Gastroesophageal sphincter (tissue), 4 donors: ENCODE measurements around the gene CFAP57. TPM values are rescaled to one million over a fixed set of nuclear protein-coding genes. Genes with fewer than 3 reads are reported as not detected.

Experiments
- ATAC-seq: fragments of 150-250 bp; one replicate; pipeline ENCODE4 v1.9.1; 2016; ENCODE audit warnings: mild to moderate bottlenecking, moderate library complexity
- H3K27ac ChIP-seq, 4 donors: fragments of 200-600 bp; sonication (generic) in 3 of 4; 1 replicate in 3 of 4; 2 replicates in 1 of 4; pipeline ENCODE4 v1.5.1; 2016 to 2019
- H3K27me3 ChIP-seq: fragments of 200-600 bp; sonication (generic); one replicate; pipeline ENCODE4 v1.5.1; 2019
- H3K36me3 ChIP-seq, 2 donors: fragments of 200-600 bp; sonication (generic); one replicate each; pipeline ENCODE4 v1.5.1; 2019; ENCODE audit warnings: control low read depth in 1 of 2
- H3K4me1 ChIP-seq, 3 donors: fragments of 200-600 bp; sonication (generic); 1 replicate in 2 of 3; 2 replicates in 1 of 3; pipeline ENCODE4 v1.5.1; 2016 to 2019; ENCODE audit warnings: control low read depth in 2 of 3
- H3K4me3 ChIP-seq, 2 donors: fragments of 200-600 bp; sonication (generic); one replicate each; pipeline ENCODE4 v1.5.1; 2019; ENCODE audit warnings: mild to moderate bottlenecking in 1 of 2, moderate library complexity in 1 of 2
- H3K9me3 ChIP-seq, 3 donors: fragments of 200-600 bp; sonication (generic); one replicate each; pipeline ENCODE4 v1.5.1; 2017 to 2019; ENCODE audit warnings: control low read depth in 2 of 3
- CTCF ChIP-seq, 4 experiments: fragments of 200-600 bp in 2 of 4; fragments of 450-650 bp in 2 of 4; sonication (generic) in 1 of 4; IDR thresholded peaks; one replicate each; pipeline ENCODE4 v1.5.1; 2017 to 2019; ENCODE audit warnings: antibody characterized with exemption in 4 of 4, mild to moderate bottlenecking in 2 of 4, moderate library complexity in 2 of 4
- EP300 ChIP-seq: sonication (generic); formaldehyde crosslinking; IDR thresholded peaks from one replicate; pipeline ENCODE4 v1.6.1; 2017; ENCODE audit warnings: antibody characterized with exemption, mild to moderate bottlenecking
- POLR2A ChIP-seq, 2 donors: fragments of 450-650 bp; IDR thresholded peaks; one replicate each; pipeline ENCODE4 v1.6.1; 2017; ENCODE audit warnings: antibody characterized with exemption in 2 of 2, mild to moderate bottlenecking in 2 of 2, moderate library complexity in 1 of 2
- POLR2AphosphoS5 ChIP-seq: sonication (generic); formaldehyde crosslinking; IDR thresholded peaks from one replicate; pipeline ENCODE4 v1.6.1; 2017; ENCODE audit warnings: antibody characterized with exemption
- WGBS, 2 donors: methylation state at CpG; one replicate each; pipeline ENCODE4 v1.1.5; 2018; ENCODE audit warnings: low coverage in 1 of 2; 5-methylcytosine and 5-hydroxymethylcytosine counted together
- total RNA-seq, 4 donors: library from RNA; depleted of rRNA; stranded (reverse); fragments of >200 nt; gene quantifications; one replicate each; pipeline ENCODE4 v1.1.0, GENCODE V29; 2016

CFAP57 gene
- total RNA-seq, 4 donors from 2014 or later, result not detected

GRCh38 chr1:43227143-43227764 is 55.1 kb downstream of the CFAP57 start:
- no peak overlapping the region for H3K4me3 ChIP-seq
- ATAC-seq, result peak; percentile 71
- TF ChIP-seq POLR2AphosphoS5, result no peak
- peak in 3 of 4 experiments; percentile 94 to 95 (median 94) for TF ChIP-seq CTCF (IDR thresholded peaks at IDR 0.05)
- no peak for TF ChIP-seq EP300
- TF ChIP-seq POLR2A (IDR thresholded peaks at IDR 0.05), result no peak
- no peaks in the 10 kb centered on the region for H3K27me3 ChIP-seq
- peaks cover 0 to 12% (median 5%) of the 10 kb centered on the region in 3 donors for H3K4me1 ChIP-seq
- 23 to 44% methylated on average over 3 to 6 of the region's 10 CpGs for WGBS, 2 donors
- no peaks in the 10 kb centered on the region for H3K36me3 ChIP-seq
- no peak overlapping the region for H3K27ac ChIP-seq
- no peaks in the 10 kb centered on the region for H3K9me3 ChIP-seq

- 47 to 51% methylated on average over 3 to 6 of the region's 6 CpGs for WGBS, 2 donors
- Histone ChIP-seq H3K9me3 (no peaks in the 10 kb centered on the region), H3K36me3 (no peaks in the 10 kb centered on the region), H3K4me1 (peaks cover 0 to 12% (median 5%) of the 10 kb centered on the region in 3 donors), H3K4me3 (no peak overlapping the region), H3K27me3 (no peaks in the 10 kb centered on the region), H3K27ac (peak overlapping the region in 3 of 4 donors; percentile 43 to 54 (median 44))
- ATAC-seq, result peak; percentile 76
- no peak for TF ChIP-seq POLR2A (IDR thresholded peaks at IDR 0.05)
Measured at GRCh38 chr1:43229826-43230780, 58.0 kb downstream of the CFAP57 start.

- 48 to 56% methylated on average over 3 to 4 of the region's 4 CpGs for WGBS, 2 donors
- no peaks in the 10 kb centered on the region for H3K9me3 ChIP-seq
- no peak overlapping the region for H3K27ac ChIP-seq
- H3K27me3 ChIP-seq, result no peaks in the 10 kb centered on the region
- no peaks in the 10 kb centered on the region for H3K36me3 ChIP-seq
- peaks cover 0 to 12% (median 5%) of the 10 kb centered on the region in 3 donors for H3K4me1 ChIP-seq
- no peak overlapping the region for H3K4me3 ChIP-seq
- no peak for ATAC-seq
- TF ChIP-seq POLR2A (IDR thresholded peaks at IDR 0.05) (no peak), CTCF (IDR thresholded peaks at IDR 0.05) (no peak)
Measured at GRCh38 chr1:43232074-43232473, 59.9 kb downstream of the CFAP57 start.

GRCh38 chr1:43232482-43232881 is 60.4 kb downstream of the CFAP57 start:
- Histone ChIP-seq H3K9me3 (no peaks in the 10 kb centered on the region), H3K27me3 (no peaks in the 10 kb centered on the region), H3K4me3 (no peak overlapping the region), H3K36me3 (no peaks in the 10 kb centered on the region), H3K4me1 (peaks cover 0 to 12% (median 5%) of the 10 kb centered on the region in 3 donors), H3K27ac (no peak overlapping the region)
- TF ChIP-seq EP300 (no peak), POLR2AphosphoS5 (no peak), POLR2A (IDR thresholded peaks at IDR 0.05) (no peak), CTCF (IDR thresholded peaks at IDR 0.05) (no peak)
- ATAC-seq, result no peak
- 85 to 86% methylated on average over 4 of the region's 4 CpGs for WGBS, 2 donors

- no peak for ATAC-seq
- Histone ChIP-seq H3K27ac (no peak overlapping the region), H3K4me3 (no peak overlapping the region), H3K4me1 (peaks cover 0 to 23% (median 5%) of the 10 kb centered on the region in 3 donors), H3K9me3 (no peaks in the 10 kb centered on the region), H3K27me3 (no peaks in the 10 kb centered on the region), H3K36me3 (no peaks in the 10 kb centered on the region)
- WGBS, 2 donors, result 90% methylated on average over 5 of the region's 5 CpGs; no CpG with 5 or more reads in 1 of the 2 donors
- TF ChIP-seq POLR2A (IDR thresholded peaks at IDR 0.05), result no peak
- TF ChIP-seq CTCF (IDR thresholded peaks at IDR 0.05), result no peak
- no peak for TF ChIP-seq POLR2AphosphoS5
- TF ChIP-seq EP300, result no peak
Measured at GRCh38 chr1:43233631-43234030, 61.5 kb downstream of the CFAP57 start.
